Mucosa of gallbladder (tissue), 1 donor: ENCODE data around the gene NRSN2. TPM values are rescaled to one million over a fixed set of nuclear protein-coding genes. Genes with fewer than 3 reads are reported as not detected.
"Not testable (repeated sequence)": the region's sequence is repeated elsewhere in the genome, so short reads cannot be mapped to it uniquely, and the experiment has no call there.

ENCODE experiments used
- DNase-seq: peaks from one replicate; pipeline ENCODE4 v3.0.0-alpha.2; 2020; ENCODE audit warnings: low spot score
- total RNA-seq: library from RNA; stranded (reverse); gene quantifications from one replicate; pipeline ENCODE4 v1.2.1, GENCODE V29; 2021
- donor health status: DM: no; HTN: no; CAD: no.

The NRSN2 gene
- total RNA-seq, 1 donor from 2014 or later: 30.5 TPM

- DNase-seq: peak; percentile 98
Measured at GRCh38 chr20:325045-325888, 21.6 kb upstream of the NRSN2 start, which contains the start of gene SOX12. SOX12 (plus strand) TSS chr20:325552; CDS start chr20:325925, 373 bp downstream.

- DNase-seq: peak; percentile 50
Measured at GRCh38 chr20:325889-326644, 20.8 kb upstream of the NRSN2 start.

GRCh38 chr20:326645-327185 lies 20.2 kb upstream of the NRSN2 start:
- DNase-seq: peak; percentile 30

GRCh38 chr20:327186-328026 lies 19.5 kb upstream of the NRSN2 start:
- peak; percentile 83 for DNase-seq

- no peak for DNase-seq
Measured at GRCh38 chr20:328027-328974, 18.6 kb upstream of the NRSN2 start.

- DNase-seq: no peak
Measured at GRCh38 chr20:328975-329695, 17.8 kb upstream of the NRSN2 start.

- DNase-seq: no peak
Measured at GRCh38 chr20:329851-330232, 17.1 kb upstream of the NRSN2 start.

GRCh38 chr20:330233-331149 lies 16.4 kb upstream of the NRSN2 start:
- peak; percentile 48 for DNase-seq

GRCh38 chr20:334578-334977 lies 12.3 kb upstream of the NRSN2 start:
- DNase-seq: no peak

- DNase-seq: not testable (repeated sequence)
Measured at GRCh38 chr20:336040-336439, 10.9 kb upstream of the NRSN2 start.

- no peak for DNase-seq
Measured at GRCh38 chr20:341682-342081, 5.2 kb upstream of the NRSN2 start.

- no peak for DNase-seq
Measured at GRCh38 chr20:343107-343506, 3.8 kb upstream of the NRSN2 start.

GRCh38 chr20:346033-346639 lies 775 bp upstream of the NRSN2 start:
- DNase-seq: no peak

GRCh38 chr20:347317-347639 lies 367 bp downstream of the NRSN2 start:
- no peak for DNase-seq

GRCh38 chr20:347640-348484 lies 951 bp downstream of the NRSN2 start:
- DNase-seq: peak; percentile 88

GRCh38 chr20:348972-349841 lies 2.3 kb downstream of the NRSN2 start:
- DNase-seq: no peak

- no peak for DNase-seq
Measured at GRCh38 chr20:353166-353565, 6.3 kb downstream of the NRSN2 start.
